WTC11 (cell line): Measurements from ENCODE around the gene CCDC137. TPM values are rescaled to one million over a fixed set of nuclear protein-coding genes. Genes with fewer than 3 reads are reported as not detected.

Experiments used
- ATAC-seq: fragments of 200-7000 bp; cut with Tn5 transposase; 2 replicates; pipeline ENCODE4 v1.10.0; 2021; ENCODE audit warnings: mild to moderate bottlenecking, moderate library complexity
- CTCF ChIA-PET: fragments of 300-600 bp; sonication (Branson Sonifier 250); formaldehyde crosslinking; loops from one replicate; lab custom pipeline; 2021; ENCODE audit warnings: antibody characterized with exemption; lab: Charles Lee
- POLR2A ChIA-PET: fragments of 350-600 bp; sonication (Branson Sonifier 250); formaldehyde crosslinking; loops from one replicate; lab custom pipeline; 2021; ENCODE audit warnings: antibody characterized with exemption; lab: Charles Lee
- DNase-seq: peaks from one replicate; pipeline ENCODE4 v3.0.0; 2021; ENCODE audit warnings: low spot score
- H3K27ac Mint-ChIP-seq: 2 replicates; pipeline ENCODE4 v1.8.0; 2021; ENCODE audit warnings: mixed read lengths
- H3K27me3 Mint-ChIP-seq: 2 replicates; pipeline ENCODE4 v1.8.0; 2021; ENCODE audit warnings: low read depth, mild to moderate bottlenecking, moderate library complexity, mixed read lengths
- H3K36me3 Mint-ChIP-seq: 2 replicates; pipeline ENCODE4 v1.8.0; 2021; ENCODE audit warnings: mixed read lengths
- H3K4me1 Mint-ChIP-seq: 2 replicates; pipeline ENCODE4 v1.8.0; 2022; ENCODE audit warnings: mixed read lengths
- H3K4me3 Mint-ChIP-seq: 2 replicates; pipeline ENCODE4 v1.8.0; 2021; ENCODE audit warnings: mild to moderate bottlenecking, moderate library complexity, mixed read lengths
- H3K9me3 Mint-ChIP-seq: 2 replicates; pipeline ENCODE4 v1.8.0; 2021; ENCODE audit warnings: mixed read lengths
- ATF1 ChIP-seq: sonication (generic); formaldehyde crosslinking; IDR thresholded peaks from 2 replicates; pipeline ENCODE4 v1.8.1; 2023; ENCODE audit warnings: mild to moderate bottlenecking, moderate library complexity, missing genetic modification reagents
- CBFB ChIP-seq: sonication (generic); formaldehyde crosslinking; IDR thresholded peaks from 2 replicates; pipeline ENCODE4 v1.8.1; 2022; ENCODE audit warnings: mild to moderate bottlenecking, low read depth, missing genetic modification reagents
- ELF4 ChIP-seq: sonication (generic); formaldehyde crosslinking; IDR thresholded peaks from 2 replicates; pipeline ENCODE4 v1.8.1; 2022; ENCODE audit warnings: low read depth, mild to moderate bottlenecking, moderate library complexity, missing genetic modification reagents
- EMX1 ChIP-seq: fragments of 250-450 bp; sonication (Bioruptor Pico); IDR thresholded peaks from 2 replicates; pipeline ENCODE4 v1.8.0; 2021; ENCODE audit warnings: mild to moderate bottlenecking
- GTF2I ChIP-seq: fragments of 250-450 bp; sonication (Bioruptor Pico); conservative IDR thresholded peaks from 2 replicates; pipeline ENCODE4 v1.4.0; 2021; ENCODE audit warnings: mild to moderate bottlenecking
- JUN ChIP-seq: sonication (generic); formaldehyde crosslinking; IDR thresholded peaks from 2 replicates; pipeline ENCODE4 v1.8.0; 2023; ENCODE audit warnings: mild to moderate bottlenecking, missing genetic modification reagents
- KAT7 ChIP-seq: sonication (generic); formaldehyde crosslinking; IDR thresholded peaks from 2 replicates; pipeline ENCODE4 v1.8.1; 2023; ENCODE audit warnings: missing genetic modification reagents, mild to moderate bottlenecking, borderline replicate concordance
- MYBL2 ChIP-seq: sonication (generic); formaldehyde crosslinking; IDR thresholded peaks from 2 replicates; pipeline ENCODE4 v1.8.1; 2023; ENCODE audit warnings: mild to moderate bottlenecking, moderate library complexity, missing genetic modification reagents
- PRRX2 ChIP-seq: fragments of 250-450 bp; sonication (Bioruptor Pico); IDR thresholded peaks from 2 replicates; pipeline ENCODE4 v1.8.0; 2021; ENCODE audit warnings: mild to moderate bottlenecking
- RELA ChIP-seq: sonication (generic); formaldehyde crosslinking; IDR thresholded peaks from 2 replicates; pipeline ENCODE4 v1.8.1; 2022; ENCODE audit warnings: missing genetic modification reagents, mild to moderate bottlenecking, borderline replicate concordance
- total RNA-seq: library from RNA; stranded (reverse); gene quantifications from 3 replicates; pipeline ENCODE4 v1.2.3, GENCODE V29; 2021
- TF ChIP-seq, protein P1 (sequence below): sonication (generic); formaldehyde crosslinking; IDR thresholded peaks from 2 replicates; pipeline ENCODE4 v1.8.1; 2022; ENCODE audit warnings: mild to moderate bottlenecking, missing genetic modification reagents, moderate library complexity, borderline replicate concordance
- TF ChIP-seq, protein P2 (sequence below): fragments of 250-450 bp; sonication (Bioruptor Pico); IDR thresholded peaks from 2 replicates; pipeline ENCODE4 v1.9.0; 2021; ENCODE audit warnings: moderate library complexity, mild to moderate bottlenecking, inconsistent platforms, borderline replicate concordance
- TF ChIP-seq, protein P3 (sequence below): sonication (generic); formaldehyde crosslinking; IDR thresholded peaks from 2 replicates; pipeline ENCODE4 v1.8.0; 2023; ENCODE audit warnings: mild to moderate bottlenecking, missing genetic modification reagents
- TF ChIP-seq, protein P4 (sequence below): sonication (generic); formaldehyde crosslinking; IDR thresholded peaks from 2 replicates; pipeline ENCODE4 v1.8.0; 2023; ENCODE audit warnings: missing genetic modification reagents
- TF ChIP-seq, protein P5 (sequence below): sonication (generic); formaldehyde crosslinking; IDR thresholded peaks from 2 replicates; pipeline ENCODE4 v1.8.0; 2022; ENCODE audit warnings: mild to moderate bottlenecking, missing genetic modification reagents
- TF ChIP-seq, protein P6 (sequence below): fragments of 250-450 bp; sonication (Bioruptor Pico); IDR thresholded peaks from 2 replicates; pipeline ENCODE4 v1.9.0; 2021; ENCODE audit warnings: mild to moderate bottlenecking
- TF ChIP-seq, protein P7 (sequence below): sonication (generic); formaldehyde crosslinking; IDR thresholded peaks from 2 replicates; pipeline ENCODE4 v1.8.1; 2023; ENCODE audit warnings: mild to moderate bottlenecking, moderate library complexity, missing genetic modification reagents

The CCDC137 gene
- total RNA-seq, 1 experiment from 2014 or later: 36.8 TPM

DNA sequence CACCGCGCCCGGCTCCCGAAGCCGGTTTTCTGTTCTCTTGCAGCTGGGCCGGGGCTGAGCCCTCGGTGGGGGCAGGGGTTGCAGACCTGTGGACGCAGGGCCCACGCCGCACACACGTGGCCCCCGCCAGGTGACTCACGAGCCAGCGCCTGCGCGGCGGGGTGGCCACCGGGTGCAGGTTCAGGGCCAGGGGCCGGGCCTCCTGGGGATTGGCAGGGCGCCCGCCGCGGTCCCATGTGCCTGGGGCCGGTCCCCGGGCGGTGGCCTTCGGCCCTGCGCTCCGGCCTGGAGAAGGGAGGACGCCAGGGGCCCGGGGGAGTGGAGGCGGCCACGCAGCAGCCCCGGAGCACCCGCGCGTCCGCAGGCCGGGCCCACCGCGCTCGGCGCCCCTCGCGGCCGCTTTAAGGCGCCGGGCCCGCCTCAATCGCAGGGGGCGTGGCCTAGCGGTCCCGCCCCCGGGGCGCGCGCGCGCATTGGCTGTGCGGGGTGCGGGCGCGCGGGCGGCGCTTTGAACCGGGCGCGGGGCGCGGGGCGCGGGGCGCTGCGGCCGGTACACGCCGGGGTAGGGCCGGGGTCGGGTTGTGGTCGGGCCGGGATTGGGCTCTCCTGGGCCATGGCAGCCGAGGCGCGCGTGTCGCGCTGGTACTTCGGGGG lies 45.4 kb downstream of the CCDC137 start, which contains the start of gene SLC25A10 (continued):
- TF ChIP-seq JUN (CRISPR knock-in tag) (no peak), MYBL2 (CRISPR knock-in tag) (no peak; the same call in 1 of the 2 replicates), PRRX2 (no peak), EMX1 (CRISPR knock-in tag) (peak; percentile 15; the same call in 1 of the 2 replicates), KAT7 (CRISPR knock-in tag) (no peak), ELF4 (no peak), ATF1 (CRISPR knock-in tag) (no peak)
- TF ChIP-seq, protein P1, sequence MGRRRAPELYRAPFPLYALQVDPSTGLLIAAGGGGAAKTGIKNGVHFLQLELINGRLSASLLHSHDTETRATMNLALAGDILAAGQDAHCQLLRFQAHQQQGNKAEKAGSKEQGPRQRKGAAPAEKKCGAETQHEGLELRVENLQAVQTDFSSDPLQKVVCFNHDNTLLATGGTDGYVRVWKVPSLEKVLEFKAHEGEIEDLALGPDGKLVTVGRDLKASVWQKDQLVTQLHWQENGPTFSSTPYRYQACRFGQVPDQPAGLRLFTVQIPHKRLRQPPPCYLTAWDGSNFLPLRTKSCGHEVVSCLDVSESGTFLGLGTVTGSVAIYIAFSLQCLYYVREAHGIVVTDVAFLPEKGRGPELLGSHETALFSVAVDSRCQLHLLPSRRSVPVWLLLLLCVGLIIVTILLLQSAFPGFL: peak; percentile 86; the same call in 1 of the 2 replicates
- TF ChIP-seq, protein P2, sequence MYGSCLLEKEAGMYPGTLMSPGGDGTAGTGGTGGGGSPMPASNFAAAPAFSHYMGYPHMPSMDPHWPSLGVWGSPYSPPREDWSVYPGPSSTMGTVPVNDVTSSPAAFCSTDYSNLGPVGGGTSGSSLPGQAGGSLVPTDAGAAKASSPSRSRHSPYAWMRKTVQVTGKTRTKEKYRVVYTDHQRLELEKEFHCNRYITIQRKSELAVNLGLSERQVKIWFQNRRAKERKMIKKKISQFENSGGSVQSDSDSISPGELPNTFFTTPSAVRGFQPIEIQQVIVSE (CRISPR knock-in tag): no peak
- TF ChIP-seq, protein P3, sequence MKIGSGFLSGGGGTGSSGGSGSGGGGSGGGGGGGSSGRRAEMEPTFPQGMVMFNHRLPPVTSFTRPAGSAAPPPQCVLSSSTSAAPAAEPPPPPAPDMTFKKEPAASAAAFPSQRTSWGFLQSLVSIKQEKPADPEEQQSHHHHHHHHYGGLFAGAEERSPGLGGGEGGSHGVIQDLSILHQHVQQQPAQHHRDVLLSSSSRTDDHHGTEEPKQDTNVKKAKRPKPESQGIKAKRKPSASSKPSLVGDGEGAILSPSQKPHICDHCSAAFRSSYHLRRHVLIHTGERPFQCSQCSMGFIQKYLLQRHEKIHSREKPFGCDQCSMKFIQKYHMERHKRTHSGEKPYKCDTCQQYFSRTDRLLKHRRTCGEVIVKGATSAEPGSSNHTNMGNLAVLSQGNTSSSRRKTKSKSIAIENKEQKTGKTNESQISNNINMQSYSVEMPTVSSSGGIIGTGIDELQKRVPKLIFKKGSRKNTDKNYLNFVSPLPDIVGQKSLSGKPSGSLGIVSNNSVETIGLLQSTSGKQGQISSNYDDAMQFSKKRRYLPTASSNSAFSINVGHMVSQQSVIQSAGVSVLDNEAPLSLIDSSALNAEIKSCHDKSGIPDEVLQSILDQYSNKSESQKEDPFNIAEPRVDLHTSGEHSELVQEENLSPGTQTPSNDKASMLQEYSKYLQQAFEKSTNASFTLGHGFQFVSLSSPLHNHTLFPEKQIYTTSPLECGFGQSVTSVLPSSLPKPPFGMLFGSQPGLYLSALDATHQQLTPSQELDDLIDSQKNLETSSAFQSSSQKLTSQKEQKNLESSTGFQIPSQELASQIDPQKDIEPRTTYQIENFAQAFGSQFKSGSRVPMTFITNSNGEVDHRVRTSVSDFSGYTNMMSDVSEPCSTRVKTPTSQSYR (CRISPR knock-in tag): 0 out of 2 replicates have a peak, but pooled peaks have one; percentile 26
- TF ChIP-seq, protein P4, sequence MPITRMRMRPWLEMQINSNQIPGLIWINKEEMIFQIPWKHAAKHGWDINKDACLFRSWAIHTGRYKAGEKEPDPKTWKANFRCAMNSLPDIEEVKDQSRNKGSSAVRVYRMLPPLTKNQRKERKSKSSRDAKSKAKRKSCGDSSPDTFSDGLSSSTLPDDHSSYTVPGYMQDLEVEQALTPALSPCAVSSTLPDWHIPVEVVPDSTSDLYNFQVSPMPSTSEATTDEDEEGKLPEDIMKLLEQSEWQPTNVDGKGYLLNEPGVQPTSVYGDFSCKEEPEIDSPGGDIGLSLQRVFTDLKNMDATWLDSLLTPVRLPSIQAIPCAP (CRISPR knock-in tag): no peak

DNA sequence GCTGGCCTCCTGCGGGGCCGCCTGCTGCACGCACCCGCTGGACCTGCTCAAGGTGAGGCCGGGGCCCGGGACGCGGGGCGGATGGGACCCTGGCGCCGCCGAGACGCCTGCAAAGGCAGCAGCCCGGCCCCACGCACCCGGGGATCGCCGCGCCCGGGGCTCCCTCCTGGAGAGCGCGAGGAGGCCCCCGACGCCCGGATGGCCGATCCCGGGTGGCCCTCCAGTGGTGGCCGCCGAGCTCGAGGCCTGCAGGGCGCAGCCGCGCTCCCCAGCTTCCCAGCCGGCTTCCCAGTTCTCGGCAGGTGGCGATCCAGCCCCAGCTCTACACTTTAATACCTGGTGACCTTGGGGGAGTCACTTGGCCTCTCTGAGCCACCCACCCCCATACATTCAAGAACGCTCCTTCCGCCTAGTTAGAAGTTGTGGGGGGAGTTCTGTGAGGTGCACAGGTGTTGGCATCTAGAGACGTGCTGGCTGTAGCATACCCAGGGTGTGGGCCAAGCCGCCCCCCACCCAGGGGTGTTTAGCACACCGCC lies 46.0 kb downstream of the CCDC137 start:
- Mint-ChIP-seq H3K4me3 (peak overlapping the region; percentile 92), H3K36me3 (no peaks in the 10 kb centered on the region; the same call in 1 of the 2 replicates), H3K27ac (peak overlapping the region; percentile 83), H3K9me3 (no peaks in the 10 kb centered on the region), H3K27me3 (peaks cover 2% of the 10 kb centered on the region; the same call in 1 of the 2 replicates), H3K4me1 (peaks cover 24% of the 10 kb centered on the region)
- DNase-seq (no peak), ATAC-seq (peak; percentile 2)
- 0 out of 2 replicates have a peak, but pooled peaks have one; percentile 0 for TF ChIP-seq CBFB (CRISPR knock-in tag)
- TF ChIP-seq, protein P5, sequence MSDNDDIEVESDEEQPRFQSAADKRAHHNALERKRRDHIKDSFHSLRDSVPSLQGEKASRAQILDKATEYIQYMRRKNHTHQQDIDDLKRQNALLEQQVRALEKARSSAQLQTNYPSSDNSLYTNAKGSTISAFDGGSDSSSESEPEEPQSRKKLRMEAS (CRISPR knock-in tag): 0 out of 2 replicates have a peak, but pooled peaks have one; percentile 2
- TF ChIP-seq, protein P6, sequence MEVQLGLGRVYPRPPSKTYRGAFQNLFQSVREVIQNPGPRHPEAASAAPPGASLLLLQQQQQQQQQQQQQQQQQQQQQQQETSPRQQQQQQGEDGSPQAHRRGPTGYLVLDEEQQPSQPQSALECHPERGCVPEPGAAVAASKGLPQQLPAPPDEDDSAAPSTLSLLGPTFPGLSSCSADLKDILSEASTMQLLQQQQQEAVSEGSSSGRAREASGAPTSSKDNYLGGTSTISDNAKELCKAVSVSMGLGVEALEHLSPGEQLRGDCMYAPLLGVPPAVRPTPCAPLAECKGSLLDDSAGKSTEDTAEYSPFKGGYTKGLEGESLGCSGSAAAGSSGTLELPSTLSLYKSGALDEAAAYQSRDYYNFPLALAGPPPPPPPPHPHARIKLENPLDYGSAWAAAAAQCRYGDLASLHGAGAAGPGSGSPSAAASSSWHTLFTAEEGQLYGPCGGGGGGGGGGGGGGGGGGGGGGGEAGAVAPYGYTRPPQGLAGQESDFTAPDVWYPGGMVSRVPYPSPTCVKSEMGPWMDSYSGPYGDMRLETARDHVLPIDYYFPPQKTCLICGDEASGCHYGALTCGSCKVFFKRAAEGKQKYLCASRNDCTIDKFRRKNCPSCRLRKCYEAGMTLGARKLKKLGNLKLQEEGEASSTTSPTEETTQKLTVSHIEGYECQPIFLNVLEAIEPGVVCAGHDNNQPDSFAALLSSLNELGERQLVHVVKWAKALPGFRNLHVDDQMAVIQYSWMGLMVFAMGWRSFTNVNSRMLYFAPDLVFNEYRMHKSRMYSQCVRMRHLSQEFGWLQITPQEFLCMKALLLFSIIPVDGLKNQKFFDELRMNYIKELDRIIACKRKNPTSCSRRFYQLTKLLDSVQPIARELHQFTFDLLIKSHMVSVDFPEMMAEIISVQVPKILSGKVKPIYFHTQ (CRISPR knock-in tag): no peak
- TF ChIP-seq, protein P7, sequence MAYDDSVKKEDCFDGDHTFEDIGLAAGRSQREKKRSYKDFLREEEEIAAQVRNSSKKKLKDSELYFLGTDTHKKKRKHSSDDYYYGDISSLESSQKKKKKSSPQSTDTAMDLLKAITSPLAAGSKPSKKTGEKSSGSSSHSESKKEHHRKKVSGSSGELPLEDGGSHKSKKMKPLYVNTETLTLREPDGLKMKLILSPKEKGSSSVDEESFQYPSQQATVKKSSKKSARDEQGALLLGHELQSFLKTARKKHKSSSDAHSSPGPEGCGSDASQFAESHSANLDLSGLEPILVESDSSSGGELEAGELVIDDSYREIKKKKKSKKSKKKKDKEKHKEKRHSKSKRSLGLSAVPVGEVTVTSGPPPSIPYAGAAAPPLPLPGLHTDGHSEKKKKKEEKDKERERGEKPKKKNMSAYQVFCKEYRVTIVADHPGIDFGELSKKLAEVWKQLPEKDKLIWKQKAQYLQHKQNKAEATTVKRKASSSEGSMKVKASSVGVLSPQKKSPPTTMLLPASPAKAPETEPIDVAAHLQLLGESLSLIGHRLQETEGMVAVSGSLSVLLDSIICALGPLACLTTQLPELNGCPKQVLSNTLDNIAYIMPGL (CRISPR knock-in tag): peak; percentile 46; the same call in 1 of the 2 replicates
- 0 out of 2 replicates have a peak, but pooled peaks have one; percentile 55 for TF ChIP-seq RELA
- TF ChIP-seq GTF2I: no peak
- CTCF ChIA-PET: interaction anchor here (0.5 to 1.4 kb wide), 5 partner anchors 10 to 194 kb away, joined by 3 to 5 read pairs (median 4); partner anchors contain the start of gene MRPL12
- POLR2A ChIA-PET: interaction anchor here (1.4 to 2.3 kb wide), 2 partner anchors 9 to 10 kb away, joined by 3 to 11 read pairs; partner anchors contain the start of gene MRPL12
